ENCODE data around the gene CNTN4. TPM values are rescaled to one million over a fixed set of nuclear protein-coding genes. Genes with fewer than 3 reads are reported as not detected.

Gene CNTN4
- total RNA-seq, 2 donors from 2014 or later = 13.0 to 50.1 TPM

DNA sequence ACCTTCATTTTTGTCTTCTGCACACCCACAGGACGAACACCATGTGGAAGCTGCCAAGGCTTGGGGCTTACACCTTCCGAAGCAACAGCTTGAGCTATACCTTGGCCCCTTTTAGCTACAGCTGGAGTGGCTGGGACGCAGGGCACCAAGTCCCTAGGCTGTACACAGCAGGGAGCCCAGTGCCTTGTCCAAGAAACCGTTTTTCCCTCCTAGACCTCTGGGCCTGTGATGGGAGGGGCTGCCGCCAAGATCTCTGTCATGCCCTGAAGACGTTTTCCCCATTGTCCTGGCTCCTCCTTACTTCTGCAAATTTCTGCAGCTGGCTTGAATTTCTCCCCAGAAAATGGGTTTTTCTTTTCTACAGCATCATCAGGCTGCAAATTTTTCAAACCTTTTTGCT lies 7.8 kb downstream of the CNTN4 start:
- Histone ChIP-seq H3K9me3 (no peaks in the 10 kb centered on the region), H3K4me3 (no peak overlapping the region), H3K27ac (no peak overlapping the region), H3K27me3 (no peaks in the 10 kb centered on the region), H3K36me3 (replicated peaks in 1 of 2; ENCODE audit: insufficient read depth in 1 of 2, low read depth in 2 of 2) (no peaks in the 10 kb centered on the region), H3K4me1 (no peaks in the 10 kb centered on the region)
- intact Hi-C loops (cut with DNase I) = no loop called here
- 54 to 64% methylated on average over 6 of the region's 6 CpGs for WGBS, 2 donors
- TF ChIP-seq POLR2A (IDR thresholded peaks at IDR 0.05) (no peak), CTCF (IDR thresholded peaks at IDR 0.05) (no peak)
- DNase-seq (no peak), ATAC-seq (no peak)

DNA sequence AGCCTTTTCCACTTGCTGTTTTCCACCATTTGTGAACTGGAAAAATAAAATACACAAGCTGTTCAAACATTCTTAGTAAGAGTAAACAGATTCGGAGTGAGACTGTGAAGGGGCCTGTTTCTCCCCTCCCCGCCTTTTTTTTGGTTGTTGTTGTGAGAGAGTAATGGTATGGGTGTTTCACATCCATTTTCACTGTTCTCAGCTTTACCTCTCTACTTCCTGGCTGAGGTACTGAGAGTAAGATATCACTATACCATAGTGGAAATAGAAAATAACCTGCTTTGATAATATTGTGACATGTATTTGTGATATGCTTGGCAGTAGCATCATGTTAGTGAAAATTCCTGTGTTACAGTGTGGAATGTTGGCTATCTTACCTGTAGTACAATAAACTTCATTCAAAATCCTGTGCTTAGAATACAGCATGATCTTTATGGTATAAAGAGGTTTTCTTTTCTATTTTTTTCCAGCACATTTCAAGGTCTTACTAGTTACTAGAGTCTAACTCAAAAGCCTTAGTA lies 12.0 kb downstream of the CNTN4 start:
- no peaks in the 10 kb centered on the region for H3K36me3 ChIP-seq (replicated peaks in 1 of 2; ENCODE audit: insufficient read depth in 1 of 2, low read depth in 2 of 2)
- H3K4me3 ChIP-seq = no peak overlapping the region
- ATAC-seq (no peak), DNase-seq (no peak)
- intact Hi-C loops (cut with DNase I) = no loop called here
- H3K27me3 ChIP-seq = no peaks in the 10 kb centered on the region
- H3K4me1 ChIP-seq = no peaks in the 10 kb centered on the region
- no peak overlapping the region for H3K27ac ChIP-seq
- no peaks in the 10 kb centered on the region for H3K9me3 ChIP-seq
- WGBS, 2 donors = 13 to 42% methylated on average over 2 of the region's 2 CpGs
- no peak for TF ChIP-seq CTCF (IDR thresholded peaks at IDR 0.05)
- no peak for TF ChIP-seq POLR2A (IDR thresholded peaks at IDR 0.05)

- DNase-seq (no peak), ATAC-seq (no peak)
- TF ChIP-seq CTCF (IDR thresholded peaks at IDR 0.05) (no peak), POLR2A (IDR thresholded peaks at IDR 0.05) (no peak)
- Histone ChIP-seq H3K9me3 (no peaks in the 10 kb centered on the region), H3K4me1 (no peaks in the 10 kb centered on the region), H3K27me3 (no peaks in the 10 kb centered on the region), H3K4me3 (no peak overlapping the region), H3K27ac (no peak overlapping the region), H3K36me3 (replicated peaks in 1 of 2; ENCODE audit: insufficient read depth in 1 of 2, low read depth in 2 of 2) (no peaks in the 10 kb centered on the region)
- intact Hi-C loops (cut with DNase I) = no loop called here
- WGBS, 2 donors = 58 to 61% methylated on average over 3 of the region's 3 CpGs
Measured at GRCh38 chr3:2114617-2115275, 16.1 kb downstream of the CNTN4 start.

GRCh38 chr3:2130726-2131125 lies 32.1 kb downstream of the CNTN4 start:
- intact Hi-C loops (cut with DNase I) = no loop called here
- WGBS, 2 donors = 29 to 30% methylated on average over 2 of the region's 2 CpGs
- ATAC-seq = no peak

More at GRCh38 chr3:2130726-2131125, 32.1 kb downstream of the CNTN4 start:
- Histone ChIP-seq H3K27ac (no peak overlapping the region), H3K36me3 (replicated peaks in 1 of 2; ENCODE audit: insufficient read depth in 1 of 2, low read depth in 2 of 2) (no peaks in the 10 kb centered on the region), H3K4me3 (no peak overlapping the region), H3K4me1 (no peaks in the 10 kb centered on the region), H3K27me3 (no peaks in the 10 kb centered on the region), H3K9me3 (no peaks in the 10 kb centered on the region)
- TF ChIP-seq CTCF (IDR thresholded peaks at IDR 0.05) (no peak), POLR2A (IDR thresholded peaks at IDR 0.05) (no peak)
- DNase-seq = no peak

Data from body of pancreas (tissue), 4 donors.